Measurements from ENCODE around the gene SLC12A9.

Gene SLC12A9

DNA sequence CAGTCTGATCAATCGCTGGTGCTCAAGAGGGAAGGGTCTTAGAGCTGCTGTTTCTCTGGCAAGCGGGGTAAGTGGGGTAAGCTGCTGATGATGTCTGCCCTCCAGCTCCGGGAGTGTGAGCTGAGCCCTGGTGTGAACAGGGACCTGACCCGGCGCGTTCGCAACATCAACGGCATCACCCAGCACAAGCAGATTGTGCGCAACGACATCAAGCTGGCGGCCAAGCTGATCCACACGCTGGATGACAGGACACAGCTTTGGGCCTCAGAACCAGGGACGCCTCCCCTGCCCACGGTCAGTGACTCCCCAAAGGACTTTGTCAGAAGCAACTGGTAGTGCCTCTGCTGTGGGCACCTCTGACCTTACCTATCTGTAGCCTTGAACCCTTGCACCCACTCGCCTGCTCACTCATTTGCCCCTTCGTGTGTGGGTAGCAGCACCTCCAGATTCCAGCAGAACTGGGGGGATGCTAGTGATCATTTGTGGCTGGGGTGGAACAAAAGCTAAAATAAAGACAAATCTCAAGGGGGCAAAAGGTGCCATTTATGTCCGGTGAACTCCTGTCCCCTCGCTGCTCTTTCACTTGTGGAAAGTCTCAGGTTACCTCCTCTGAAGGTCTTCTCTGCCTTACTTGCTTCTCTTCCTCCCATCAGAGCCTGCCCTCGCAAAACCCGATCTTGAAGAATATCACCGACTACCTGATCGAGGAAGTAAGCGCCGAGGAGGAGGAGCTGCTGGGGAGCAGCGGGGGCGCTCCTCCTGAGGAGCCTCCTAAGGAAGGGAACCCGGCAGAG, 33.8 kb downstream of the SLC12A9 start:
- no peak for DNase-seq

DNA sequence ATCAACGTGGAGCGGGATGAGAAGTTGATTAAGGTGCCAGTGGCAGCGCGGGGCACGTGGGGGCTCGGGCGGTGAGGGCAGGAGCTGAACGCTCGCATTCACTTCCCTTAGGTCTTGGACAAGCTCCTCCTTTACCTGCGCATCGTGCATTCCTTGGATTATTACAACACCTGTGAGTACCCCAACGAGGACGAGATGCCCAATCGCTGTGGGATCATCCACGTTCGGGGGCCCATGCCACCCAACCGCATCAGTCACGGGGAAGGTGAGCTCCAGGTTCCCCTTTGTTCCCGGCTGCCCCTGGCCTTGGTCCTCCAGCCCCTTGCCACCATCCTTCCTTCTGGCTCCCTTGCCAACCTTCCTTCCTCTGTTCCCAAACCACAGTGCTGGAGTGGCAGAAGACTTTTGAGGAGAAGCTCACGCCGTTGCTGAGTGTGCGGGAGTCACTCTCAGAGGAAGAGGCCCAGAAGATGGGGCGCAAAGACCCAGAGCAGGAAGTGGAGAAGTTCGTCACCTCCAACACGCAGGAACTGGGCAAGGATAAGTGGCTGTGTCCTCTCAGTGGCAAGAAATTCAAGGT, 34.5 kb downstream of the SLC12A9 start:
- DNase-seq: no peak

DNA sequence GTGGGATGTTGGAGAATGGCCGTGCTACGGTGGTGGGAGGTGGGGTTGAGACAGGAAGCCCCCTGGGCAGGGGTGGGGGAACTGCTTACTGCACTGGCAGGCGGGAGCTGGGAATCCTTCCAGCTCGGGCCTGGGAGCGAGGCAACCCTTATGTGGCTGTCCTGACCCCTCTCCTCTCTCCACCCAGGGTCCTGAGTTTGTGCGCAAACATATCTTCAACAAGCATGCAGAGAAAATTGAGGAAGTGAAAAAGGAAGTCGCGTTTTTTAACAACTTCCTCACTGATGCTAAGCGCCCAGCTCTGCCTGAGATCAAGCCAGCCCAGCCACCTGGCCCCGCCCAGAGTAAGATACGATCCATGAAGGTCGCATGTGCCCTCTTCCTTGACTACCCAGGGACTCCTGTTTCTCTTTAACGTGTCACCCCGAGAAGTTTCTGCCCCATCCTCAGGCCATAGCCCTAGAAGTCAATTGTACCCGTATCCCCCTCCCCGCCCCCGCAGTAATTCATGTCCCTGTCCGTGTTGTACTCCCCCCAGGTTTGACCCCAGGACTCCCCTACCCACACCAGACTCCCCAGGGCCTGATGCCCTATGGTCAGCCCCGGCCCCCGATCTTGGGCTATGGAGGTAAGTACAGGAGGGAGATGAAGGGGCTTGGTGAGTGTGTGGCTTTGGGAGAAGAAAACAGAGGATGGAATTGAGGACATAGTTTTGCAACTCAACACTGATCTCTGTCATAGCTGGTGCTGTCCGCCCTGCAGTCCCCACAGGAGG, 35.2 kb downstream of the SLC12A9 start:
- no peak for DNase-seq

DNA sequence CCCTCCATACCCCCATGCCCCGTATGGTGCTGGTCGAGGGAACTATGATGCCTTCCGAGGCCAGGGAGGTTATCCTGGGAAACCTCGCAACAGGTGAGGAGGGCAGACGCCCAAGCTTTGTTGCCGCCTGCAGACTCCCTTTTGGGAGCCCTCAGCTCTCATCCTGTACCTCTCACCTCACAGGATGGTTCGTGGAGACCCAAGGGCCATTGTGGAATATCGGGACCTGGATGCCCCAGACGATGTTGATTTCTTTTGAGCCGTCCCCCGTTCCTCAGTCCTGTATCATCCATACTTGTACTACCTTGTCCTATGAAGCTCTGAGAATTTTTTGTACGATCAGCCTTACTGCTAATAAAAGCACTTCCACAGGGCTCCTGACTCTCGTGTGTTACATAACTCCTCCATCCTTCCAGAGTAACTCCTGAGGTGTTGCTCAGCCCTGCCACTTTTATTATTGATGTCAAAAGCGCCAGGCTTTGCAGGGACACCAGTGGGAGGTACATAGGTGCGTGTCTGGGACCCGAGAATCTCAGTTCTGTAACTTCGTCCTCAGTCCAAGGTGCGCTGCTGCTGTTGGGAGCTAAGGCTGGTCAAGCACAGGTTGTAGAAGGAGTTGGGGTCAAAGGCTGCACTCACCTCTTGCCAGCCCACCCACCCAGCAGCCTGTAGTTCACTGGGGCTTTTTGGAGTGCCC, 35.9 kb downstream of the SLC12A9 start:
- no peak for DNase-seq

DNA sequence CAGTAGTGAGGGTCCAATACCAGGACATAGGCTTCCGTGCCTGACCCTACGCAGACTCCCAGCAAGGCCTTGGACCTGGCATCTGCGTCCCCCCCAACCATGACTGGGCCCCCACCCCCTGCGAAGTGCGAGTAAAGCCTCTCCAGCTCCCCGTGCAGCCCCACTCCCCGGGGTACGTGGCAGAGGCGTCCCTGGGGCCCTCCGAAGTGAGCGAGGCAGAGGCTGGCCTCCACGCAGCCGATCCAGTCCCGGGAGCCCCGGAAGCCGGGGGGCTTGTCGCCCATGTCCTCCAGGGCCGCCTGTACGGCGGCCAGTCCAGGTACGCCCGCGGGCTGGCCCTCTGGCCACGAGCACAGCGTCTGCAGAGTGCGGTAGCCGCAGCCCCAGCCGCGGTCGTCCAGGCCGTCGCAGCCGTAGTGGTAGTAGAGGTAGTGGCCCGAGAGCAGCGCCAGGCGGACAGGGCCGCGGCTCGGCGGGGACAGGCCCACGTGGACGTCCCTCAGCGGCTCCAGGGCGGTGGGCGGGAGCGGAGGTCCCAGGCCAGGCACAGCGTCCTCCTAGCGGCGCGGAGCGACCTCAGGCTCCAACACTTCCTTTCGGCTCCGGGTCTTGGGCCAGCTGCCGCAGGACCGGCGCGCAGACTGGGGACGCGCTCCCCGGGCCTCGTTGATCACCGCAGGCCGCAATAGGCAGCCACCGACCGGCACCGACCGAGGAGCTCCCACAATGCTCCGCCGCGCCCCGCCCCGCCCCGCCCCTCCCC, 36.7 kb downstream of the SLC12A9 start, which contains the start of gene UFSP1:
Gene UFSP1, minus strand, starts transcription at position 728 of the 763 bp plus-strand sequence. Its CDS starts 444 bp downstream, at position 284.
- peak; percentile 76 for DNase-seq

DNA sequence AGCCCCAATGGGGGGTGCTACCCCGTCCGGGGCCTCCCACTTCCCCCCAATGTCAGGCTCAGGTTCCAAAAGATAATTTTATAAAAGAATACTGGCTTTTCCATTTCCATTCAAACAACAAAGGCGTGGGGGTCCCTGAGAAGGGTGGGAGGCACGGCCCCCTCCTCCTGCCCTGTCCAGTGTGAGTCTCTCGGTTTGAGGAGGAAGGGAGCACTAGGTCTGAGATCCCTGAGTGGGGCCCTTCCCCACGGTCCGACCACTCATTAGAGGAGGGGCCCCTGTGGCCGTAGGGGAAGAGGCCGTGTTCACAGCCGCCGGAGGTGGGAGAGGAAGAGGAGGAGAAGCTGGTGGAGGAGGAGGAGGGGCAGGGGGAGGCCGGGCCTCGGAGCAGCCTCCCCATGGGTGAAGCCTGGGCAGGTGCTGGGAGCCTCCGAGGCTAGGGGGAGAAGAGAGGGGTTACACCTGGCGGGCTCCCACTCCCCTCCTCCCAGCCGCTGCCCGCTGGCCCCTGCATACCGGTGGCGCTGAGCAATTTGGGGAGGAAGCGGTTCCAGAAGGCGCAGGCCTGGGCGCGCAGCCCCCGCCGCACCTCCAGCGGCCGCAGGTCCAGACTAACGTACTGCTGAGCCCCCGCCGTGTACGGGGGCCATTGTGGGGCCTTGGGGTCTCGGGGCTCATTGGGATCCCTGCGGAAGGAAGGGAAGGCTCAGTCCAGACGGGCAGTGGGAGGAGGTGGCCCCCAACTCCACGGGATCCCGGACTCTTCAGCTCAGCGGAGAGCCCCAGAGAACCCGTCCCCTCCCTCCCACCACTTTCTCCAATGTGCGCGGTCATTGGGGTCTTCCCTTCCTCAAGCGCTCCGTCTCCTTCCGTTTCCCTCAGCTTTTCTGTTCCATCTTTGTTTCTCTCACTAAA, 38.4 kb downstream of the SLC12A9 start:
- peak; percentile 36 for DNase-seq

DNA sequence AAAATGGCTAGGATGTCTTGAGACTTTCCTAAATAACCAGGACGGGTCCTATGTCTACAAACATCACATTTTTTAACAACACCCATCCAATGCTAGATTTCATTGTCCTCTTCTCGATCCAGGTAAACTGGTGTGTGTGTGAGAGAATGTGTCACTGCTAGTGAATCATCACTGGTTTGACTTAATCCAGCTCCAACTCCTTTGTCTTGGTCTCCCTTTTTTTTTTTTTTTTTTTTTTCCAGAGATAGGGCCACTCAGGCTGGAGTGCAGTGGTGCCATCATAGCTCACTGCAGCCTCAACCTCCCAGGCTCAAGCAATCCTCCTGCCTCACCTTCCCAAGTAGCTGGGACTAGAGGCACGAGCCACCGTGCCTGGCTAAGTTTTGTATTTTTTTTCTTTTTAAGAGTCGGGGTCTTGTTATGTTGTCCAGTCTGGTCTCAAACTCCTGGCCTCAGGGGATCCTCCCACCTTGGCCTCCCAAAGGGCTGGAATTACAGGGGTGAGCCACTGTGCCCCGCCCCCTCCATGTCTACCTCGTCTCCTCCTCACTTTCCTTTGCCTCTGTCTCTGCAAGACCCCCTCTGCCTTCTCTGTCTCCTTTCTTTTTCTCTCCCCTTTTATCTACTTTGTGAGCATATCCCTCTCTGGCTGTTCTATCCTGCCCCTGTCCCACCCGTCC, 39.2 kb downstream of the SLC12A9 start:
- no peak for DNase-seq

DNA sequence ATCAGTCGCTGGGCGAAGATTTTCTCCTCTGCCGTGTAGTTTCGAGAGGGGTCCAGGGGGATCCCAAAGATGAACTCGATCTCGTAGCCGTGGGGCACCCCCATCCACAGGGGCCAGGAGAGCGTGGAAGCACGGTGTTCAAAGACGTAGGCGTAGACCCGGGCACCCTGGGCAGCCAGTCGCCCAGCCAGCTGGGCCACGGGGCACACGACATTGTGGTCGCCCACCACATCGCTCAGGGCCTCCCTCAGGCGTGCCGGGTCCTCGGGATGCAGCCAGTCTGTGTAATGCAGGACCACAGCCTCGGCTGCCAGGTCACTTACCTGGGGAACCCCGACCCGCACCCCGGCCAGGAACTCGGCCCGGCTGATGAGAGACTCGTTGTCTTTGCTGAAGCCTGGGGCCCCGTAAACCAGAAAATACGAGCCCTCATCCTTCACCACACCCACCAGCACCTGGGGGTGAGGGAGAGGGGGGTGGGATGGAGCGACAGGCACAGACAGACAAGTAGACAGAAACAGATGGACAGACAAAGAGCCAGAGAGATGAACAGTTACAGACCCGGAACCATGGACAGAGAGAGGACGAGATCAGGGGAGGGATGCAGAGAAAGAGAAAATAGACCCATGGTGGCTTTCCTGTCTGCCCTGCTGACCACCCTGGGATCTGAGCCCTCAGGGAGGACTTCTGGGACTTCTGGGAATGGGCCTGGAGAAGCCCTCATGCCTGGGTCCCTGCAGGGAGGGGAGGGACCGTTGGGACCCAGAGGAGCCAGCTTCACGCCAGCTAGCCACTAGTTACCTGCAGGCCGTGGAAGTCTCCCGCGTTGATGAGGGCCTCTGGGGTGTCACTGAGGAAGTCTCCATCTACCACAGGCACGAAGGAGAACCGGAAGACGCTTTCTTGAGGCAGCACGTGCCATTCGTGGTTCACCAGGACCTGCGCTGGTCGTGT, 40.1 kb downstream of the SLC12A9 start:
- no peak for DNase-seq

DNA sequence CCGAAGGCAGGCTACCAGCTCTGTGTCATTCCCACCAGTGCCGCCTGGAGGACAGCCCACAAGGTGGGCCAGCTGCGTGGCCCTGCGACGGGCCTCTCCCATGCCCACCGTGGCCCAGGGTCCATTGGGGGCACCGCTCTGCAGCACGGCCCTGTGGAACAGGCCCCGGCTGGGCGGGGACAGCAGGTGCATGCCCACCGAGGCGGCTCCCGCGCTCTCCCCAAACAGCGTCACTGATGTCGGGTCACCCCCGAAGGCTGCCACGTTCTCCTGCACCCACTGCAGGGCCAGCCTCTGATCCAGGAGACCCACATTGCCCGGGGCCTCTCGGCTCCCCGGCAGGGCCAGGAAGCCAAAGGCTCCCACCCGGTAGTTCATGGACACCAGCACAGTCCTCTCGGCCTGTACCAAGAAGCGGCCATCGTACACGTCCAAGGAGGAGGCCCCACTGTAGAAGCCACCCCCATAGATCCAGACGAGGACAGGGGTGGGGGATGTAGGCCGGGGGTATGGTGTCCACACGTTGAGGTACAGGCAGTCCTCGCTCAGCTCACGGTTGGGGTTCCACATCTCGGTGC, 40.9 kb downstream of the SLC12A9 start:
- DNase-seq: no peak

DNA sequence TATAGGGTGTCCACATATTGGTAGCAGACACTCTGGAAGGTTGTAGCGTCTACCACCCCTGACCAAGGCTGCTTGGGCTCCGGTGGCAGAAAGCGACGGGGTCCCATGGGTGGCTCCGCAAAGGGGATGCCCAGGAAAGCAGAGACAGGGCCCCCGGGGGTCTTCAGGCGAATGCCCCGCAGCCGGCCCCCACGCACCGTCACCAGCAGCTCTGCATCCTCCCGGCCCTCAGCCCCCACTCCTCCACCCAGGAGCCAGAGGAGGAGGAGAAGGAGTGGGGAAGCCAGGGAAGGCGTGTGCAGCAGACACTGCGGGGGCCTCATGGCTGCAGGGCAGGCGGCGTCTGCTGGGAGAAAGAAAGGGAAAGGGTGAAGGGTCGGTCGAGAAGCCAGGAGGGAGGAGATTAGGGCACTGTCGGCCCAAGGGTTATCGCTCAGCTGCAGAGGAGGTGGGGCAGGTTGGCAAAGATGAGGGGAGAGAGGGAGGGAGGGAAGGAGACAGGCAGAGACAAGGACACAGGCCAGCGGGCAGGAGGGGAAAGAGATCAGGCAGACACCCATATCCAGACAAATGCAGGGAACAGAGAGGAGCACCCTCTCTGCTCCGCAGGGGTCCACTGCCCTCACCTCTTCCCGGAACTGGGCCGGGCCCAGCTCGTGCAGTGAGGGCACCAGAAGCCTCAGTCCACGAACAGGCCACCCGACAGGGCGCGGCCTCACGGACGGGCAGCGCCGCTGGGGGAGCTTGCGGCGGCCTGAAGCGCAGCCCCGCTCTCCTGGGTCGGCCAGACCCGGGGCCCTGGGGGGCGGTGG, 41.6 kb downstream of the SLC12A9 start:
- DNase-seq: peak; percentile 17

DNA sequence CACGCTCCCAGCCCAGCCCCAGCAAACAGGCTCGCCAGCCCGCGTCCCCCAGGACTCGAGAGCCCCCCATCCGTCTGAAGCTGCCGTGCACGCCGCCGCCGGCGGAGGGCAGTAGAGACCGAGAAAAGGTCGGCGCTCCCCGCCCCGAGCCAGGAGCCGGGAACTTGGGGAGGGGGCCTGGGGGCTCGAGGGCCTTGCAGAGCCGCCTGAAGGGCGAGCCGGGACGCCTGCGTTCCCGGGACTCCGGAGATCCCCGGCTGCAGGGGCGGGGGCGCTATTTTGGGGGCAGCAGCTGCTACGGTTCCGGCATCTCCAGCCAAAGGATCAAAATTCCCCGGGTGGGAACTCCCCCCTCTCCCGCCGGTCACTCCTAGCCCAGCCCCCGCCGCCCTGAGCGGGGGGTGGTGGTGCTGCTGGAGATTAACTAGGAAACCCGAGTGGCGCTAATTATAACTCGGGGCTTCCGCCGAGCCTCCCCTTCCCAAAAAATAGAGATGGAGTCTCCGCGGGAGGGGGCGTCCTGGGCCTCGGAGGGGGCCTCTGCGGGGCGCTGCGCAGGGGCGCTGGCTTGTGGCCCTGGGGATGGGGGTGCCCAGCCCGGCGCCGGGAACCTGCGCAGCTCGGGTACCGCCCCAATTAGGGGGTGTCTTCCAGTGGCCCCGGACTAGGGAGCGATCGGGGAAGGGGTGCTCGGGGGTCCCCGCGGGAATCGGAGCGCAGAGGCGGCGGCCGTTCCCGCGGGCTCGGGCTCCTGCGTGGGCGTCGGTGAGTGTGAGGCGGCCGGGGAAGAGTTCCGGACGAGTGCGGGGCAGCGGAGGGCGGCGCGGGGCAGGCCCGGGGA, 42.6 kb downstream of the SLC12A9 start:
- peak; percentile 24 for DNase-seq

DNA sequence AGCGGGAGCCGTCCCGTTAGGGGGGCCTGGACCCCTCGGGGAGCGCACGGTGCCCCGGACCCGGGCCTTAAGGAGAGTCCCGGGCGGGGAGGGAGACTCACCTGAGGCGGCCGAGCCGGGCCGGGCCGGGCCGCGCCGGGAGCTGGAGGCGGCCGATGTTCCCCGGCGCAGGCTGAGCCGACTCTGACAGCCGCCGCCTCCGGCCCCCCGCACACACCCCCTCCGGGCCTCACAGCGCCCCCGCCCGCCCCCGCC, 43.1 kb downstream of the SLC12A9 start, which contains the start of gene ACHE:
Gene ACHE, minus strand, starts transcription at position 188 of the 255 bp plus-strand sequence. CDS start 1,656 bp downstream, outside the sequence.
- DNase-seq: no peak

DNA sequence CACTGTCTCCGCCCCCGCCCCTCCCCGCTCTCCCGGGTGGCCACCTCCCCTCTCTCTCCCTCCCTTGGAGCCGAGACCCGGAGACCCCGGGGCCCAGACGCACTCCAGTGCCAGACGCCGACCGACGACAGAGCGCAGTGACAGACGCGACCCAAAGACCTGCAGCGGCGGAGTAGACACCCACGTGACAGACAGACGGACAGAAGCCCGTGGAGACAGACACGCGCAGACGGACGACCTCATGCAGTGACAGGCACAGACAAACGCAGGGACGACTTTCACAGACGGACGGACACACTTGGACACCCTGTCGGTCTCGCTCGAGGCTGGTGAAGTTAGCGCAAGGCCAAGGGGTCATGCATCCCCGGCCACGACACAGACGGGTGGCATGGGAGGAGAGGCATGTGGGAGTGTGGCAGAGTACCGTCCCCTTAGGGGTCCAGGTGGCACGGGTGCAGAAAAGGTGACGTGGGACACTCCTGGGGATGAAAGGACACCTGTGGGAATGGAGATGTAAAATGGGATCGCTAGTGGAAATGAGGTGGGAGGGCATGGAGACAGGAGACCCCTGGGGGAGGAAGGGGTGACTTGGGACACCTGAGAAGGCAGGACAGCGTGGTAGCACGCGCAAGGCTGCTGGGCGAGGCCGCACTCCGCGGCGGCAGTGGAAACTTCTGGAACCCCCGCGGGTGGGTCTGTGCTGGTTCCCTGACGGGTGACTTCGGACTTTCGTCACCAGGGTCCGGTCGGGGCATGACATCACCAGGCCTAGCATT, 43.6 kb downstream of the SLC12A9 start:
- DNase-seq: peak; percentile 28

DNA sequence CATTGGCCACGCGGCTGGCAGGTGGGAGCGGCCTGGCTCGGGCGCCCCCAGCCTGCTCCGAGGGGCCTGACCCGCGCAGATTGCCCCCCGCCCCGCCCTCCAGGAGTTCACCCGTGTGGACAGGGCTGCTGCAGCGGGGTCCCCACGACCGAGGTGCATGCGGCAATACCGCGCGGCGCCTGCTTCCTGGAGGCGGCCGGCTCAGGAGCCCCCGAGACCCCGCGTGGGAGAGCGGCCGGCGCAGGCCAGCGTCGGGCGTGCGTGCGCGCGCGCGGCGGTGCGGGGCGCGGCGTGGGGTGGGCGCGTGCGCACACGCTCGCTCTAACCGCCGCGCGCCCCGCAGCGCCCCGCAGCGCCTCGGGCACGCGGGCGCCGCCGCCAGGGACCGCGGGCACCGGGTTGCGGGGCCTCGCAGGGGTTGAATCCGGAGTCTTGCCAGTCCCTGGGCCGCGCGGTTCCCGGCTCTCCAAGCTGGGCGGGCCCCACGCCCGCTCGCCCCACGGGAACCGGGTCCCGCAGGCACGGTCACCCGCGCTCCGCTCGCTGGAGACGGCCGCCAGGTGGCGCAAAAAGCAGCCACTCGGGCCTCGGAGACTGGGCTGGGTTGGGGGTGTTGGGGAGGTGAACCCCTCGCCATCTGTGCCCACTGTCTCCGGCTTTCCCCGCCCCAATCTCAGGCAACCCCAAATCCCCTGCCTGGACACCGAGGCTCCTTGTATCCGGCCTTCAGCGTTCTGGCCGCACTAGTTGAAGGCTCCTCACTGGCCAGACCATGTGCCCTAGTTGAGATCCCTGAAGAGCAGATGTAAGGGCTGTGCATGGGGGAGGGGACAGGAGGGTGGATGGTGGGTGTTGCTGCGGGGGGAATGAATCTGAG, 44.5 kb downstream of the SLC12A9 start:
- peak; percentile 21 for DNase-seq

DNA sequence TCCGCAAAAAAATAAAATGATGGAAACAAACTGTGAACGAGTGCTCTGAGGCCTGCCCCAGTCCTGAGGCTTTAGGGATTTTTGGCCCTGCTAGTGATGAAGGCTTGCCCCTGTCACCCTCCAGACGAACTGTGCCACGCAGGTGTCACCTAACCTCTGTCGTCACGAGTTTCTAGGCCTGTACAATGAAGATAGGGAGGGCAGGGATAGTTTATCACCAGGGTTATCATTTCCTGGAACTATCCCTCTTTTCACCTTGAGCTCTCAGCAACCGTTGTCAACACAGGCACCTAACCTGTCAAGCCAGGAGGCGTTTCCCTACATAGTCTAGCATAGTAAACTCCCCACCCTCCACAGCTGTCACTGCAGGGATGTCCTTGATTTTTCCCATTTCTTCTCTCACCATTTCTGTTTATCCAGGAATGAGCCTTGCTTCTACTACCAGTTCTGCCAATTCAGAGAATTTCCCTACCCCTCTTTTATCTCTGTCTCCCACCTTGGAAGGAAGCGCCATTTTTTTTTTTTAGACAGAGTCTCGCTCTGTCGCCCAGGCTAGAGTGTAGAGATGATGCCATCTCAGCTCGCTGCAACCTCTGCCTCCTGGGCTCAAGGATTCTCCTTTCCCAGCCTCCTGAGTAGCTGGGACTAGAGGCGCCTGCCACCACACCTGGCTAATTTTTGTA, 45.4 kb downstream of the SLC12A9 start:
- no peak for DNase-seq

All from NCI-H146 (cell line).